ENCODE results near the gene C12orf42.

Gene C12orf42

DNA sequence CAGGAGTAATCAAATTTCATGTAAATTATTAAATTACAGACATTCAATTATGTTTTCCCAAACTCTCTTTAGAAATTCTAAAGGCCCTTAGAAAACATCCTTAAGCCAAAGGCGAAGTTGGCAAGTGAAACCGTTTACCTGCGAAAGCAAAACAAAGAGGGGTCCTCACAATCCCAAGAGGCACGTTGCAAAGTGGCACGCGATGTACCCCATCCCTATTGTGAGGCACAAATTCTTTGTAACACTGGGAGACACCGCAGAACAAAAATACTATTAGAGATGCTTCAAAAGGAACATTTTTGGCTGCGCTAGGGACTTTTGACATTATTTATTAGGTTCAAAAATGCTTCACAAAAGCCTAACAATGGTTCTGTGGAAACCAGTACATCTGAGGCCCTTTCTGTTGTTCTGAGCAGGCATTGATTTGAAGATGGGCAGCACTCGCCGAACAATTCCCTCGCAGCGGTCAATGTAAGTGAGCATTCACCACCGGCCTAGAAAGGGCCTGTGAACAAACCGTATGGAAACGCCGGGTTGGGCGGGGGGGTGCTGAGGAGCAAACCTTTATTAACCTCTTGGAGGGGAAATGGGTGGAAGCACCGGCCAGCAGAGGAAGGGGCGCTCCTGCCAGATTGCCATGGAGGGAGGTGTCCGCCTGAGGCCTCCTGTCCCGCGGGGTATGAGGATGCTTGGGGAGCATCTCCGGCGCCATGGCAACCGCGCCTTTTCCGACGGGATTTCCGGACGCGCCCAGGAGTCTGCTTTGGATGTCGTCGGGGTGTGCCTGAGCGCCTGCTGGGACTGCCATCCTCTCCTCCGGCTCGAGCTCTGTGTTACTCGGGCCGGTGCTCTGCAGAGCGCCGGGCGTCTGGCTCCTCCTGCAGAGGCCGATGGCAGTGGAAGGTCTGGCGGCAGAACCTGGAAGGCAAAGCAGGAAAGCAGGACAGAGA lies 193.9 kb downstream of the C12orf42 start:
- DNase-seq = no peak
- Histone ChIP-seq H3K36me3 (no peaks in the 10 kb centered on the region), H3K27me3 (no peaks in the 10 kb centered on the region), H3K4me1 (no peaks in the 10 kb centered on the region), H3K27ac (no peak overlapping the region), H3K9me3 (no peaks in the 10 kb centered on the region), H3K4me3 (no peak overlapping the region)
- intact Hi-C loops (cut with DNase I; ENCODE audit: low total_unique reads) = no loop called here
- TF ChIP-seq, protein P1, sequence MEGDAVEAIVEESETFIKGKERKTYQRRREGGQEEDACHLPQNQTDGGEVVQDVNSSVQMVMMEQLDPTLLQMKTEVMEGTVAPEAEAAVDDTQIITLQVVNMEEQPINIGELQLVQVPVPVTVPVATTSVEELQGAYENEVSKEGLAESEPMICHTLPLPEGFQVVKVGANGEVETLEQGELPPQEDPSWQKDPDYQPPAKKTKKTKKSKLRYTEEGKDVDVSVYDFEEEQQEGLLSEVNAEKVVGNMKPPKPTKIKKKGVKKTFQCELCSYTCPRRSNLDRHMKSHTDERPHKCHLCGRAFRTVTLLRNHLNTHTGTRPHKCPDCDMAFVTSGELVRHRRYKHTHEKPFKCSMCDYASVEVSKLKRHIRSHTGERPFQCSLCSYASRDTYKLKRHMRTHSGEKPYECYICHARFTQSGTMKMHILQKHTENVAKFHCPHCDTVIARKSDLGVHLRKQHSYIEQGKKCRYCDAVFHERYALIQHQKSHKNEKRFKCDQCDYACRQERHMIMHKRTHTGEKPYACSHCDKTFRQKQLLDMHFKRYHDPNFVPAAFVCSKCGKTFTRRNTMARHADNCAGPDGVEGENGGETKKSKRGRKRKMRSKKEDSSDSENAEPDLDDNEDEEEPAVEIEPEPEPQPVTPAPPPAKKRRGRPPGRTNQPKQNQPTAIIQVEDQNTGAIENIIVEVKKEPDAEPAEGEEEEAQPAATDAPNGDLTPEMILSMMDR (IDR thresholded peaks at IDR 0.05) = no peak

DNA sequence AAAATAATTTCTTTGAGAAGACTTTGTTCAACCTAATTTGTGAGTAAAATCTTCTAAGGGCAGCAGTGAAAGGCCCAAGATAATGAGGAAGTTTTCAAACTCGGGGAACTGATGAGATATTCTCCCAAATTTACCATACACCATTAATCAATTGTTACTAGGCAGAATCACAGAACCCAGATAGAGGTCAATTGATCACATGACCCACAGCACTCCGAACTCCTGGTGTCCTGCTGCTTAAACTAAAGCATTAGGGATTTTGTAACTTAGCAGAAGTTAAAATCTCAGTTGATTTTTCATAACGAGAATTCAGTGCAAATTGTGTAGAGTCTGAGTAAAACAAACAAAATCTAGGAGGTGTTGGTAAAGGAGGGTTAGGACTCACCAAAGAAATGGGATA lies 207.8 kb downstream of the C12orf42 start:
- H3K27me3 ChIP-seq = no peaks in the 10 kb centered on the region

DNA sequence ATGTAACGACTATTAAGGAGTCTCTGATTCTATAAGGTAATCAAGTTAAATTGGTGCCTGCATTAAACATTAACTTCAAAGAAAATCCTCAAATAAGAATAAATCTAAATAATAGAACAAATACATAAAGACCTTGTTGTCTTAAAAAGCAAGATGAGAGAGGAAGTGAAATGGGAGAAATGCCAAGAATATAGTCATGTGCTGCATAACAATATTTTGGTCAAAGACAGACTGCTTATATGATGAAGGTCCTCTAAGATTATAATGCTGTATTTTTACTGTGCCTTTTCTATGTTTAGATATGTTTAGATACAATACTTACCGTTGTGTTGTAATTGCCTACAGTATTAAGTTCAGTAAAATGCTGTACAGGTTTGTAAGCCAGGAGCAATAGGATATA lies 213.6 kb downstream of the C12orf42 start:
- intact Hi-C loops (cut with DNase I; ENCODE audit: low total_unique reads) = no loop called here
- TF ChIP-seq, protein P1 (IDR thresholded peaks at IDR 0.05) = no peak
- H3K36me3 ChIP-seq = no peaks in the 10 kb centered on the region
- no peaks in the 10 kb centered on the region for H3K9me3 ChIP-seq
- no peaks in the 10 kb centered on the region for H3K4me1 ChIP-seq
- no peaks in the 10 kb centered on the region for H3K27me3 ChIP-seq
- no peak for DNase-seq
- no peak overlapping the region for H3K4me3 ChIP-seq
- H3K27ac ChIP-seq = no peak overlapping the region

More for the DNA sequence above, 207.8 kb downstream of the C12orf42 start:
- Histone ChIP-seq H3K9me3 (peaks cover 0 to 5% (median 0%) of the 10 kb centered on the region in 3 donors), H3K4me3 (no peak overlapping the region), H3K27ac (no peak overlapping the region), H3K36me3 (no peaks in the 10 kb centered on the region), H3K4me1 (no peaks in the 10 kb centered on the region)
- TF ChIP-seq, protein P1 (IDR thresholded peaks at IDR 0.05) = no peak
- intact Hi-C loops (cut with DNase I; ENCODE audit: low total_unique reads) = no loop called here
- no peak for DNase-seq

DNA sequence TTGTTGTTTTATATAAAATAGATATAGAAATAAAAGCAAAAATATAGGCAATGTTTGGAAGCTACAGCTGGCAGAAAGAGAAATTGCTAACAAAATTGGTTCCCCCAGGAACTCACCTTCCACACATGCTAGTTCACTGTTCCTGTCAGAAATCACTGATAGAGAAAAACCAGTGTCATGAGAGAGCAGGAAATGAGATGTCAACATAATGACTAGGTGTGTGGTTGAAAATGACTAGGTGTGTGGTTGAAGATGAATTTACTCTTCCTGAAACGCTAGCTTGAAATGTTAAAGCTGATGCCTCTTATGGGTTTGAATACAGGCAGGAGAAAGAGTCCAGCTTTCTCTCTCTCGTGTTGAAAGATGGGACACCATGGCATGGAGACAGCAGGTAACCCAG lies 216.3 kb downstream of the C12orf42 start:
- intact Hi-C loops (cut with DNase I; ENCODE audit: low total_unique reads) = no loop called here
- Histone ChIP-seq H3K4me3 (no peak overlapping the region), H3K4me1 (no peaks in the 10 kb centered on the region), H3K9me3 (no peaks in the 10 kb centered on the region), H3K36me3 (no peaks in the 10 kb centered on the region), H3K27me3 (no peaks in the 10 kb centered on the region), H3K27ac (no peak overlapping the region)
- TF ChIP-seq, protein P1 (IDR thresholded peaks at IDR 0.05) = no peak
- no peak for DNase-seq

DNA sequence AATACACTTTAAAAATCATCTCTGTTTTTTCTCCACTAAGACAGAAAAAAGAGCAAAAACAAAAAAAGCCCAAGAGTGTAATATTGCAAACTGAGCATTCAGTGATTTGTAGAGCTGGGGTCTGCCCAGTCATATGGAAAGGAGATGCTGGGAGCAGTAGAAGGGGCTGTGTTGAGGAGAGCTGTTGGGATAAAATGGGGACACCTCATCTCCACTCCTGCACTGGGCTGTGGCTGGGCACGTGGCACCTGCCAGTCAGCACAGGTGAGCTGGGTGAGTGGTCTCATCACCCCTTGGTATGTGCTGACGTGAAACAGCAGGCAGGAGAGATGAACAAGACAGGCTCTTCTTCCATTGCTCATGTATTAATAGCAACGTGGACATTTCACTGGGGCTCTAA lies 217.4 kb downstream of the C12orf42 start:
- Histone ChIP-seq H3K27me3 (no peaks in the 10 kb centered on the region), H3K36me3 (no peaks in the 10 kb centered on the region), H3K27ac (no peak overlapping the region), H3K4me1 (no peaks in the 10 kb centered on the region), H3K4me3 (no peak overlapping the region), H3K9me3 (no peaks in the 10 kb centered on the region)
- intact Hi-C loops (cut with DNase I; ENCODE audit: low total_unique reads) = no loop called here
- DNase-seq = no peak
- TF ChIP-seq, protein P1 (IDR thresholded peaks at IDR 0.05) = no peak

Measured in tibial artery (tissue), 4 donors.